Colonic mucosa (tissue), 4 donors: ENCODE measurements around the gene TNS2. TPM values are rescaled to one million over a fixed set of nuclear protein-coding genes. Genes with fewer than 3 reads are reported as not detected.

Experiments used
- DNase-seq: peaks from one replicate; pipeline ENCODE4 v3.0.0-alpha.2; 2020
- H3K27ac ChIP-seq: fragments of 200-600 bp; one replicate; pipeline ENCODE4 v1.8.0; 2021
- H3K27me3 ChIP-seq: fragments of 200-600 bp; one replicate; pipeline ENCODE4 v1.8.0; 2021
- H3K36me3 ChIP-seq: fragments of 200-600 bp; one replicate; pipeline ENCODE4 v1.8.0; 2021
- H3K4me1 ChIP-seq: fragments of 200-600 bp; one replicate; pipeline ENCODE4 v1.8.0; 2021; ENCODE audit warnings: mild to moderate bottlenecking
- H3K4me3 ChIP-seq: fragments of 200-600 bp; one replicate; pipeline ENCODE4 v1.8.0; 2021
- H3K9ac ChIP-seq, 2 donors: one replicate each; pipeline ENCODE4 v1.7.0; 2013; ENCODE audit warnings: control low read depth in 2 of 2, low read depth in 2 of 2, low read length in 2 of 2
- H3K9me3 ChIP-seq: fragments of 200-600 bp; one replicate; pipeline ENCODE4 v1.8.0; 2021
- CTCF ChIP-seq: fragments of 200-600 bp; IDR thresholded peaks from one replicate; pipeline ENCODE4 v1.8.0; 2022; ENCODE audit warnings: antibody characterized with exemption, mild to moderate bottlenecking
- intact Hi-C: fragments of 100-400 bp; cut with DNase I; formaldehyde crosslinking; loops from one replicate; pipeline ENCODE4 v1.14.1; 2022
- total RNA-seq, 2 donors: library from RNA; stranded (reverse); fragmentation: NEBNext Ultra II Directional in 1 of 2; extraction: Animal tissue kit (Norgen Biotek cat#: 25700) in 1 of 2; gene quantifications; one replicate each; pipeline ENCODE4 v1.2.1, GENCODE V29; 2021
- donor health status: healthy.
- donor health status: DM: no; HTN: no; CAD: no.
- donor health status: DM: no; HTN: no; CAD: no.

Gene TNS2
- total RNA-seq, 2 donors from 2014 or later: 26.0 to 27.1 TPM

- intact Hi-C loops: loop anchor here (2.0 to 5.0 kb wide), 2 partner anchors 31 to 129 kb away; no protein-coding TSS in a partner anchor
- Histone ChIP-seq H3K4me3 (no peak overlapping the region), H3K27me3 (no peaks in the 10 kb centered on the region), H3K9me3 (no peaks in the 10 kb centered on the region), H3K36me3 (no peaks in the 10 kb centered on the region), H3K27ac (no peak overlapping the region), H3K9ac (no peak overlapping the region), H3K4me1 (no peaks in the 10 kb centered on the region)
- no peak for DNase-seq
- TF ChIP-seq CTCF: no peak
Measured at GRCh38 chr12:53067993-53068770, 18.3 kb downstream of the TNS2 start.

- H3K4me1 ChIP-seq: no peaks in the 10 kb centered on the region
Measured at GRCh38 chr12:53068811-53069585, 19.1 kb downstream of the TNS2 start.

GRCh38 chr12:53069621-53070410, 20.0 kb downstream of the TNS2 start:
- Histone ChIP-seq H3K4me1 (no peaks in the 10 kb centered on the region), H3K36me3 (peaks cover 6% of the 10 kb centered on the region), H3K4me3 (no peak overlapping the region), H3K9me3 (no peaks in the 10 kb centered on the region), H3K9ac (no peak overlapping the region), H3K27me3 (no peaks in the 10 kb centered on the region), H3K27ac (no peak overlapping the region)
- peak; percentile 24 for DNase-seq
- intact Hi-C loops: loop anchor here (5.0 kb wide), 1 partner anchor 127 kb away; no protein-coding TSS in a partner anchor
- no peak for TF ChIP-seq CTCF

More at GRCh38 chr12:53068811-53069585, 19.1 kb downstream of the TNS2 start:
- no peak for DNase-seq
- Histone ChIP-seq H3K9ac (no peak overlapping the region), H3K27me3 (no peaks in the 10 kb centered on the region), H3K9me3 (no peaks in the 10 kb centered on the region), H3K27ac (no peak overlapping the region), H3K36me3 (no peaks in the 10 kb centered on the region), H3K4me3 (no peak overlapping the region)
- intact Hi-C loops: loop anchor here (5.0 kb wide), 1 partner anchor 128 kb away; no protein-coding TSS in a partner anchor
- no peak for TF ChIP-seq CTCF

GRCh38 chr12:53070877-53071492, 21.1 kb downstream of the TNS2 start:
- intact Hi-C loops: no loop called here
- no peak overlapping the region for H3K9ac ChIP-seq

More at GRCh38 chr12:53070877-53071492, 21.1 kb downstream of the TNS2 start:
- peaks cover 9% of the 10 kb centered on the region for H3K36me3 ChIP-seq
- no peak overlapping the region for H3K27ac ChIP-seq
- TF ChIP-seq CTCF: no peak
- H3K27me3 ChIP-seq: no peaks in the 10 kb centered on the region
- H3K4me3 ChIP-seq: no peak overlapping the region
- no peaks in the 10 kb centered on the region for H3K9me3 ChIP-seq
- H3K4me1 ChIP-seq: no peaks in the 10 kb centered on the region
- no peak for DNase-seq
